Lung (tissue), 12 donors: ENCODE results near the gene NT5C2. TPM values are rescaled to one million over a fixed set of nuclear protein-coding genes. Genes with fewer than 3 reads are reported as not detected.

Source experiments
- ATAC-seq: fragments of 200-7000 bp; cut with Tn5 transposase; one replicate; pipeline ENCODE4 v1.9.1; 2020; ENCODE audit warnings: moderate number of reproducible peaks; ENCODE audit not compliant: insufficient read depth, low FRiP score
- DNase-seq, 3 donors: peaks; one replicate each; pipeline ENCODE4 v3.0.0-alpha.2; 2013 to 2017
- H3K27ac ChIP-seq, 2 donors: one replicate each; pipeline ENCODE4 v1.5.1; 2013; ENCODE audit warnings: mild to moderate bottlenecking in 2 of 2, moderate library complexity in 2 of 2, control low read depth in 1 of 2, inconsistent platforms in 1 of 2, low read depth in 1 of 2, low read length in 1 of 2
- H3K27me3 ChIP-seq, 3 donors: one replicate each; pipeline ENCODE4 v1.5.1; 2013; ENCODE audit warnings: low read length in 2 of 3; ENCODE audit not compliant: control insufficient read depth in 3 of 3, insufficient read depth in 3 of 3
- H3K36me3 ChIP-seq, 4 donors: one replicate each; pipeline ENCODE4 v1.5.1; 2013; ENCODE audit warnings: low read length in 4 of 4, mild to moderate bottlenecking in 1 of 4, moderate library complexity in 1 of 4; ENCODE audit not compliant: control insufficient read depth in 4 of 4, insufficient read depth in 4 of 4
- H3K4me1 ChIP-seq, 5 donors: one replicate each; pipeline ENCODE4 v1.5.1; 2013; ENCODE audit warnings: low read length in 5 of 5, mild to moderate bottlenecking in 2 of 5, moderate library complexity in 1 of 5; ENCODE audit not compliant: control insufficient read depth in 5 of 5, insufficient read depth in 5 of 5
- H3K4me3 ChIP-seq: one replicate; pipeline ENCODE4 v1.5.1; 2013; ENCODE audit warnings: mild to moderate bottlenecking, control low read depth, moderate library complexity
- H3K9ac ChIP-seq, 2 donors: one replicate each; pipeline ENCODE4 v1.5.1; 2013; ENCODE audit warnings: low read length in 2 of 2, control low read depth in 1 of 2; ENCODE audit not compliant: insufficient read depth in 1 of 2
- H3K9me3 ChIP-seq, 4 donors: one replicate each; pipeline ENCODE4 v1.5.1; 2013; ENCODE audit warnings: low read length in 3 of 4, mild to moderate bottlenecking in 1 of 4, moderate library complexity in 1 of 4; ENCODE audit not compliant: control insufficient read depth in 4 of 4, insufficient read depth in 3 of 4
- WGBS, 2 donors: extraction: QIAGEN DNeasy Blood & Tissue Kit; methylation state at CpG; one replicate each; pipeline ENCODE4 v1.1.7; 2013; 5-methylcytosine and 5-hydroxymethylcytosine counted together
- polyA plus RNA-seq, 2 donors: library from polyadenylated mRNA; stranded (reverse); fragments of 200-250 nt; gene quantifications; one replicate each; pipeline ENCODE4 v1.2.1, GENCODE V29; 2013
- total RNA-seq, 2 donors: library from RNA; depleted of rRNA in 1 of 2; stranded (reverse); fragments of >200 nt in 1 of 2; gene quantifications; one replicate each; pipeline ENCODE4 v1.2.1, GENCODE V29; 2014 to 2021
- TF ChIP-seq, protein P1 (sequence below): IDR thresholded peaks from 2 replicates; pipeline ENCODE4 v1.5.1; 2012; ENCODE audit warnings: mild to moderate bottlenecking; ENCODE audit errors: control extremely low read depth, extremely low read depth
- donor health status: control.
- donor health status: control.
- donor health status: Bipolar disorder and iron deficiency.
- donor health status: healthy.
- donor health status: DM: yes; HTN: yes; CAD: no.

Gene NT5C2
- total and polyA plus RNA-seq, 4 donors = 32.1 to 178 (median 64.5) TPM

- no peak overlapping the region for H3K4me3 ChIP-seq
- 94% methylated on average over 1 of the region's 1 CpG for WGBS, 2 donors
- no peak overlapping the region for H3K27ac ChIP-seq
- H3K36me3 ChIP-seq = peaks cover 0 to 15% (median 6%) of the 10 kb centered on the region in 4 donors
- DNase-seq = no peak
- H3K4me1 ChIP-seq = peaks cover 5 to 31% (median 15%) of the 10 kb centered on the region in 5 donors
- H3K27me3 ChIP-seq = no peaks in the 10 kb centered on the region
- H3K9me3 ChIP-seq = no peaks in the 10 kb centered on the region
- TF ChIP-seq, protein P1, sequence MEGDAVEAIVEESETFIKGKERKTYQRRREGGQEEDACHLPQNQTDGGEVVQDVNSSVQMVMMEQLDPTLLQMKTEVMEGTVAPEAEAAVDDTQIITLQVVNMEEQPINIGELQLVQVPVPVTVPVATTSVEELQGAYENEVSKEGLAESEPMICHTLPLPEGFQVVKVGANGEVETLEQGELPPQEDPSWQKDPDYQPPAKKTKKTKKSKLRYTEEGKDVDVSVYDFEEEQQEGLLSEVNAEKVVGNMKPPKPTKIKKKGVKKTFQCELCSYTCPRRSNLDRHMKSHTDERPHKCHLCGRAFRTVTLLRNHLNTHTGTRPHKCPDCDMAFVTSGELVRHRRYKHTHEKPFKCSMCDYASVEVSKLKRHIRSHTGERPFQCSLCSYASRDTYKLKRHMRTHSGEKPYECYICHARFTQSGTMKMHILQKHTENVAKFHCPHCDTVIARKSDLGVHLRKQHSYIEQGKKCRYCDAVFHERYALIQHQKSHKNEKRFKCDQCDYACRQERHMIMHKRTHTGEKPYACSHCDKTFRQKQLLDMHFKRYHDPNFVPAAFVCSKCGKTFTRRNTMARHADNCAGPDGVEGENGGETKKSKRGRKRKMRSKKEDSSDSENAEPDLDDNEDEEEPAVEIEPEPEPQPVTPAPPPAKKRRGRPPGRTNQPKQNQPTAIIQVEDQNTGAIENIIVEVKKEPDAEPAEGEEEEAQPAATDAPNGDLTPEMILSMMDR = no peak
- no peak overlapping the region for H3K9ac ChIP-seq
- no peak for ATAC-seq
These were observed 35.8 kb downstream of the NT5C2 start for GRCh38 chr10:103157246-103157645.

- DNase-seq (peak in 1 of 3 donors; percentile 18), ATAC-seq (no peak)
- Histone ChIP-seq H3K9me3 (no peaks in the 10 kb centered on the region), H3K9ac (no peak overlapping the region), H3K4me3 (no peak overlapping the region), H3K4me1 (peaks cover 5 to 41% (median 15%) of the 10 kb centered on the region in 5 donors), H3K27me3 (no peaks in the 10 kb centered on the region), H3K36me3 (peaks cover 0 to 7% (median 4%) of the 10 kb centered on the region in 4 donors), H3K27ac (no peak overlapping the region)
- TF ChIP-seq, protein P1 = no peak
- WGBS, 2 donors = 56 to 66% methylated on average over 4 of the region's 4 CpGs
These were observed 37.5 kb downstream of the NT5C2 start for GRCh38 chr10:103155471-103156085.

DNA sequence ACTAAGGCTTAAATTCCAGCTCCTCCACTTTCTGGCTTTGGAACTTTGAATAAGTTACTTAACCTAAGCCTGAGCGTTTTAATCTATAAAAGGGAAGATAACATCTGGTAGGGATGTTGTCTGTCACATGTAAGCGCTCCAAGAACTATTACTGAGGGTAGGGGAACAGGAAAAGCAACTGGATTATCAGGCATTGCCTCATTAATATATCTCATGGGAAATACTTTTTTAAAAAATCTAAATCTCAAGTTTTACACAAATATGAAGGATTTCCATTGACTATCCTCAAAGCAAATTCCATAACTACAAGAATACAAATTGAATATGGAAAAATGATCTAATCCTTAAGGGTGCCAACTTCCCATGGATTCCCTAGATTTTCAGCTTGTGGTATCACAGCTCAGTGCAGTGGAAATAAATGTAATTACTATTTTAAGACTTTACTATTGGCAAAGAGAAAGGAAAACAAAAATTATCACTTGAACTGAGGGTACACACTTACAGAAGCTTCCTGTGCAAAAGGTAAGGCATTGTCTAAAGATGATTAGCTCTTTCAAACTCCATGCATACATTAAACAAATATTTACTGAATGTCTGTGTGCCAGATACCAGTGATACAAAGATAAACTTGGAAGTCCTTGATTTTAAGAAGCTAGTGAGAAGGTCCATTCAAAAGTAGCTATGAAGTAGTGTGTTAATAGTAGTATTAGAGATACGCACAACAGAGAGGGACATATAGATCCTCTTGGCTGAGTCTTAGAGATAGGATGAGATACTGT is 38.4 kb downstream of the NT5C2 start:
- WGBS, 2 donors = 37 to 43% methylated on average over 3 of the region's 3 CpGs
- no peaks in the 10 kb centered on the region for H3K27me3 ChIP-seq
- TF ChIP-seq, protein P1 = no peak
- H3K9ac ChIP-seq = peak overlapping the region in 1 of 2 donors; percentile 71
- H3K36me3 ChIP-seq = peaks cover 0 to 7% (median 4%) of the 10 kb centered on the region in 4 donors
- H3K4me3 ChIP-seq = no peak overlapping the region
- no peaks in the 10 kb centered on the region for H3K9me3 ChIP-seq
- H3K27ac ChIP-seq = peak overlapping the region in 1 of 2 donors; percentile 33
- DNase-seq = peak in 2 of 3 donors; percentile 59 to 73
- ATAC-seq = no peak
- H3K4me1 ChIP-seq = peaks cover 5 to 41% (median 15%) of the 10 kb centered on the region in 5 donors
